Activated CD8-positive, alpha-beta memory T cell treated with anti-CD3 and anti-CD28 coated beads, Interleukin-2, amount 50 U/mL, for 4 hours (primary cell): ENCODE results near the gene COPZ1.
A peak's percentile ranks its signal among the peaks of the same experiment; 100 is the strongest.
"Not testable (repeated sequence)": the region's sequence is repeated elsewhere in the genome, so short reads cannot be mapped to it uniquely, and the experiment has no call there.

Experiments
- DNase-seq: peaks from one replicate; pipeline ENCODE4 v3.0.0-alpha.2; 2020

Gene COPZ1

DNA sequence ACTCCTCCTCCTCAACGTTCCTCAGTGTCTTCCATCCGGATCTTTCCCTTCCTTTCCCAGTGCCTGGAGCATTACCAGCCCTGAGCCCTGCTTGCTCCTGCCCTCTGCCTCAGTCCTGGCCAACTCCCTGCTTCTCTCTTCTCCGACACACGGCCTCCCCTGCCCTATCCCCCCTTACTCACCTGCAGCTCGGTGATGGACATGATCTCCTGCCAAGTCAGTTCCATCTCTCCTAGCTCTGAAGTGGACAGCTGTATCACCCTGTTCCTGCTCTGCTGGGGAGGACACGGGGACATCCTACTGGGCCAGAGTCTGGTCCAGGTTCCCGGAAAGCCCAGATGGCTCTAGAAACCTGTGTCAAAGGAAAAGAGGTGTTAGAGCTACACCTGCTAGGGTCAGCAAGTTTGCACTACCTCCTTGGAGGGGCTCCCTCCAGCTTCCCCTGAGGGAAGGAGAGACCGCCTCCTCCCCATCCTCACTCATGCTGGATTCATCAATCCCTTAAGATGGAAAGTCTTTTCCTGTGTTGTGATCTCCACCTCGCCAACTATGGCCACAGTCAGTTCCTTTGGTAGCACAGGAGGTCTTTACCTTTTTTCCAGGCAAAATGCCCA is 29.9 kb upstream of the COPZ1 start:
- no peak for DNase-seq

- no peak for DNase-seq
Observed at GRCh38 chr12:54296393-54297099, 28.4 kb upstream of the COPZ1 start.

DNA sequence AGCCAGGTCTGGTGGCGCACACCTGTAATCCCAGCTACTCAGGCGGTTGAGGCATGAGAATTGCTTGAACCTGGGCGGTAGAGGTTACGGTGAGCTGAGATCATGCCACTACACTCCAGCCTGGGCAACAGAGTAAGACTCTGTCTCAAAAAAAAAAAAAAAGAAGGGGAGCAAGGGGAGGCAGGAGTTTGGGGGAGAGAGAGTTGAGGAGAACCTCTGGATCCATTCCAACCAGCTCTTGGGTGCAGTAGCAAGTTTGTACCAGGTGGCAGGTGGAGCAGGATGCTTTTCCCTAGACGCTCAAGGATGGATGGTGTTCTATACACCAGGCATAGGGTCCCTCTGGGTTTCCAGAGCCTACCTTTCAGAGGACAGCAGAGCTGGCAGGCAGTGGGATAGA is 26.0 kb upstream of the COPZ1 start:
- no peak for DNase-seq

DNA sequence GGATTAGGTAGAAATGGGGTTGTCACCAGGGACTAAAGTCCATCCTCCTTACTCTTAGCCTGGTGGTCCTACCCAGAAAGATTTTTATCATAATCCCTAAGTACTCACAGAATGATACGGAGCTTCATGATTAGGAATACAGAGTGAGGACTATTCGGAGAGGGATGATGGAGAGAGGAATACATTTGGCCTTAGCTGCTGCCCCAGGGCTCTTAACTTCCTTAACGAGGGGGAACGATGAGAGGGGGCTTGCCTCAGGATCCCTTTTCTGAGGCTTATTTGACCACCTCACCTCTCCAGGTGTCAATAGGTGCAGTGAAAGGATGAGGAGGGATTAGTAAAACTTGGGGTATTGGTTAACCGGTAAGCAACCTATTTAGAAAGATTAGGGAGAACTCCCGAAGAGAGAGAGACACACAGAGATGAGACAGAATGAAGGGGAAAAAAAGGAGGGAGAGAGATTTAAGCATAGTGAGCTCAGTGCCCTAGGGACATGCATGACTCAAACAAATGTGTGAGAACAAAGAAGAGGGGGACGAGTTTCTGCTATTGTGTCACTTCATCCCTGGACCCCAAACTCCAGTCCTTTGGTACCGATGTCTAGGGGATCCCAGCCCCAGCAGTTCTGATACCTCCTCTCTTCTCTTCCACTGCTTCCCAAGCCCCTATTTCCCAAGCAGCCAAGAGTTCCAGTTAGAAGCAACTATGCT is 25.3 kb upstream of the COPZ1 start:
- DNase-seq = no peak

GRCh38 chr12:54300225-54300731 is 24.7 kb upstream of the COPZ1 start:
- DNase-seq = no peak

- no peak for DNase-seq
Observed at GRCh38 chr12:54300732-54301427, 24.1 kb upstream of the COPZ1 start, which contains the start of gene NFE2. NFE2 (minus strand) TSS chr12:54301015; CDS start chr12:54295248, 5,767 bp downstream.

DNA sequence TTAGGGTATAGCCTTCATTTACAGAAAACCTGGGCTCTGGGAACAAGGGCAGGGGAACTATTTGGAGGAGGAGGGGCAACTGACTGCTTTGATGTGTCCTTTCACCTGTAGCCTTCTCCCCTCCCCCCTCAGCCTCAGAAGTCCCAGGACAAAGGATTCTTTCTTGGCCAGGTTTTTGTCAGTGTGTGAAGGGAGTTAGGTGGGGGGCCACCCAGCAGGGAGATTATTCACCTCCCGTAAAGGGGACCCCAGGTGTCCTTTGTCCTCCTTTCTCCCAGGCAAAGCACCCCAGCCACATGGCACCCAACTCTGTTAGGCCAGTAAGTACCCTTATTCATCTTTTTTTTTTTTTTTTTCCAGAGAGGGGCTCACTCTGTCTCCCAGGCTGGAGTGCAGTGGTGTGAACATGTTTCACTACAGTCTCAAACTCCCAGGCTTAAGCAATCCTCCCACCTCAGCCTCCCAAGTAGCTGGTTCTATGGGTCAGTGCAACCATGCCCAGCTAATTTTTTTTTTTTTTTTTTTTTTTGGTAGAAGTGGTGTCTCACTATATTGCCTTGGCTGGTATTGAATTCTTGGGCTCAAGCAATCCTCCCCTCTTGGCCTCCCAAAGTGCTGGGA is 23.4 kb upstream of the COPZ1 start:
- DNase-seq = no peak

DNA sequence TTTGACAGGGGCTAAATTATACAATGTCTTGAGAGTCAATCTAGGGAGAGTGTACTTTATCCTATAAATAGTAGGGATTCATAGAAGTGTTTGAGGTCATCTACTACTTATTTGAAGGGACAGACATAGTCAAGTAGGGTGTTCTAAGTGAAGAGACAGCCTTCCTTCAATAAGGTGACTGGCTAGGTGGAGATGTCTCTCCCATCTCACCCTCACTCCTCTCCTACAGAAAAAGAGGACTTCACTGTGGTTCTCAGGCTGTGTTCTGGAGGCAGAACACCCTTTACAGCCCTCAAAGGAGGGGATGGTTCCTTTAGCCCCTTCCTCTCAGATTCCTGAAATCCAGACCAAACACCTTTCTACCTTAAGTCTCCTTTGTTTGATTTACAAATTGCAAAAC is 21.3 kb upstream of the COPZ1 start:
- no peak for DNase-seq

GRCh38 chr12:54304187-54304810 is 20.6 kb upstream of the COPZ1 start:
- peak; percentile 32 for DNase-seq

- DNase-seq = no peak
Observed at GRCh38 chr12:54306925-54307741, 17.8 kb upstream of the COPZ1 start.

GRCh38 chr12:54311051-54311450 is 13.9 kb upstream of the COPZ1 start:
- no peak for DNase-seq

DNA sequence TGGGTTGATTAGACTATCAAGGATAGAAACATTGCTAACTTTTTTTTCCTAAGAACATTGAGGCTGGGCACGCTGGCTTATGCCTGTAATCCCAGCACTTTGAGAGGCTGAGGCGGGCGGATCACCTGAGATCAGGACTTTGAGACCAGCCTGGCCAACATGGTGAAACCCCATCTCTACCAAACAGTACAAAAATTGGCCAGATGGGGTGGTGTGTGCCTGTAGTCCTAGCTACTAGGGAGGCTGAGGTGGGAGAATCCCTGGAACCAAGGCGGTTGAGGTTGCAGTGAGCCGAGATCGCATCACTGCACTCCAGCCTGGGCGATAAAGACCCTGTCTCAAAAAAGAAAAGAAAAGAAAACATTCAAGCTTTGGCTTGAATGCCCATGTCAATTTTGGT is 12.6 kb upstream of the COPZ1 start:
- DNase-seq = not testable (repeated sequence)

GRCh38 chr12:54321363-54321762 is 3.6 kb upstream of the COPZ1 start:
- no peak for DNase-seq

- DNase-seq = not testable (repeated sequence)
Observed at GRCh38 chr12:54325442-54326109, 645 bp downstream of the COPZ1 start.

- no peak for DNase-seq
Observed at GRCh38 chr12:54328595-54329337, 3.8 kb downstream of the COPZ1 start.

DNA sequence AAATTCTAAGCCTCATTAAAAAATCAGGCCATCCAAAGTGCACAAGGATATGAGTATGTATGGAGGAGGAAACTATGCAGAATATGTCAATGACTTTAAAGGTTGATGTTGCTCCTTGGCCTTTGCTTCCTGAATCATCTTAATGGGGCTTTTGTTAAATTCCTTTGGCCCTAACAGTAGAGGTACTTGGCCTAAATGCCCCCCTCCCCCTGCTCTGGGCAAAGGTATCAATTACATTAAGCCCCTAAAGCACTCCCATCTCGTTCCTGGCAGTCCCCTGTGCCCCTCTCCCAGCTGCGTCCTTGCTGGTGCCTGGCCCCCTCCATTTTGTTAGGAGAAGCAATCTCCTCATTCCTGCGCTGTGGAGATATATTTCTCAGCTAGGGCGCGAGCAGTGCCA is 4.8 kb downstream of the COPZ1 start:
- DNase-seq = no peak

DNA sequence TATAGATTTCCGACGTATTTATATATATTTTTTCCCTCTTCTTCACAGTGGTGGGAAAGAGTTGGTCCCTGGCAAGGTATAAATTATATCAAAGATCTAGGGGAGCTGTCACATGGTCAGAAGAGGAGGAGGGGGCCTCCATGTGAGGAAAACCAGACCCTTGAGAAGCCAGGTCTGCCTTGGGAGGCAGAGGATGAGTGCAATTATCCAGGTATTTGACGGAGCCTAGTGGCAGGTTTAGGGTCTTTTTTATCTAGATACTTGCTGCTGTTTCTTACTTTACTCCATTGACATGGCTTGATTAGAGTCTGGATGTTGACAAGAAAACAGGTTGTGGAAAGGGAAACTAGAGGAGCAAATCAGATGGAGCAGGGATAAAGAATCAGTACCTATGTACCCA is 5.5 kb downstream of the COPZ1 start:
- DNase-seq = no peak

- no peak for DNase-seq
Observed at GRCh38 chr12:54331461-54331860, 6.5 kb downstream of the COPZ1 start.

DNA sequence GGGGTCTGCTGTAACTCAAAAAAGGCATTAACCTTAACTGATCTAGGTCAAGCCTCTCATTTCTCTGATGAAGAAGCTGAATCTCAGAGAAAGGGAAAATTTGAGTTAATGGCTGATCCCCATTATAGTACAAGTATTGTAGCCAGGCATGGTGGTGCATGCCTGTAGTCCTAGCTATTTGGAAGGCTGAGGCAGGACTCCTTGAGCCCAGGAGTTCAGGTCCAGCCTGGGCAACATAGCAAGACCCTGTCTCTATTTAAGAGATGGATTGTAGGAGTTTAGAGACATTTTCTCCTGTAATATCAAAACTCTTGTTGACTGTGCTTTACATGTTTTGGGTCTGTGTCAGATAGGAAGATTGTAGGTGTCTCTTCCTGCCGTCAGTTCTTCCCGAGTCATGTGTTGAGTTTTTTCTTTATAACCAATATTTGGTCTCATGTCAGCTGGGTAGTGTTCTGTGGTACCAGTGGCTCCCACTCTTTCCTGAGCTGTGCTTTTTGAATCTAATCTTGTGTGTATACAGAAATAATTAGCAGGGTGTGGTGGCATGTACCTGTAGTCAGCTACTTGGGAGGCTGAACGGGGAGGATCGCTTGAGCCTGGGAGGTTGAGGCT is 8.6 kb downstream of the COPZ1 start:
- no peak for DNase-seq
